ENCODE data around the gene TMEM38B.
"Not testable (repeated sequence)": the region's sequence is repeated elsewhere in the genome, so short reads cannot be mapped to it uniquely, and the experiment has no call there.

Gene TMEM38B

DNA sequence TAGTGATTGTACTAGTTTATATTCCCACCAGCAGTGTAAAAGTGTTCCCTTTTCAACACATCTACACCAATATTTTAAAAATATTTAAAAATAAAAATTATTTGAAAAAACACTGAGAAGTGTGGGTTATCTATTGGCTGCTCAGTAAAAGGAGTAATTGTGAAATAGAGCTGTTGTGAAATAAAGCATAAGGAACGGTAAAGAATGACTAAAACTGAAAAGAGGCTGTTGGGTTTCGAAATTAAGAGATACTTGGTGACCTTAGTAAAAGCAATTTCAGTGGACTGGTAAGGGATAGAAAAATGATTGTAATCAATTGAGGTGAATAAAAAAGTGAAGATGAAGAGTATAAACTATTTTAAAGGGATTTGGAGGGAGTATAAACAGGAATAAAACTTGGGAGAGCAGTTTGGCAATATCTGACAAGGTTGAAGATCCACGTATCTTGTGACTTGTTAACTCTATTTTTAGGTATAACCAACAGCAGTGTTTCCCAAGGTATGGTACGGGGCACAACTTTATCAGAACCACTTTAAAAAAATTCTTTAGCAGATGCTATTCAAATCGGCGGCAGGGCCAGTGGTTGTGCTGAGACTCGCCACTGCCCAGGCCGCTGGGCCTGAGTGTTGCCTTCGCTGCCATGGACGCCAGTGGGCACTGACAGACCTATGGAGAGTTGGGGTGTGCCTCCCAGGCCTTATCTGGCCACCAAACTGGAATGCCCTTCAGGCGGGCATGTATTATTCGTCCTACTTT, 63.3 kb downstream of the TMEM38B start:
- no peak overlapping the region for H3K23ac ChIP-seq (ENCODE audit: low read length)
- no peak overlapping the region for H3K56ac ChIP-seq (ENCODE audit: low read length)
- WGBS (ENCODE audit: extremely low coverage, insufficient coverage, low lambda C conversion rate) = no CpG with 5 or more reads among the region's 12 CpGs
- H4K5ac ChIP-seq (ENCODE audit: low read length) = no peak overlapping the region
- no peak overlapping the region for H2BK5ac ChIP-seq (ENCODE audit: low read length)
- H3K9ac ChIP-seq (ENCODE audit: low read length) = no peak overlapping the region
- H3K27ac ChIP-seq (ENCODE audit: low read depth, low read length) = no peak overlapping the region
- no peak overlapping the region for H2AK5ac ChIP-seq (ENCODE audit: low read length)
- H3K4ac ChIP-seq (ENCODE audit: low read depth, low read length) = no peak overlapping the region
- no peak overlapping the region for H2BK15ac ChIP-seq (replicated peaks; ENCODE audit: low read depth)
- no peak overlapping the region for H3K4me2 ChIP-seq (ENCODE audit: low read length)
- H3K36me3 ChIP-seq (ENCODE audit: control insufficient read depth, insufficient read depth, low read length) = no peaks in the 10 kb centered on the region
- no peak for DNase-seq
- no peaks in the 10 kb centered on the region for H3K79me2 ChIP-seq (ENCODE audit: control insufficient read depth, insufficient read depth, low read length)
- H3K79me1 ChIP-seq (ENCODE audit: low read length) = no peaks in the 10 kb centered on the region
- H4K8ac ChIP-seq (ENCODE audit: low read depth, low read length) = no peak overlapping the region
- no peaks in the 10 kb centered on the region for H3K4me1 ChIP-seq (ENCODE audit: control insufficient read depth, low read depth, low read length)
- H3K27me3 ChIP-seq (ENCODE audit: insufficient read depth, low read length, poor library complexity) = no peaks in the 10 kb centered on the region
- H3K18ac ChIP-seq (ENCODE audit: low read length) = no peak overlapping the region
- H2BK120ac ChIP-seq (ENCODE audit: low read depth, low read length) = no peak overlapping the region
- no peak overlapping the region for H3K4me3 ChIP-seq (ENCODE audit: low read length)

DNA sequence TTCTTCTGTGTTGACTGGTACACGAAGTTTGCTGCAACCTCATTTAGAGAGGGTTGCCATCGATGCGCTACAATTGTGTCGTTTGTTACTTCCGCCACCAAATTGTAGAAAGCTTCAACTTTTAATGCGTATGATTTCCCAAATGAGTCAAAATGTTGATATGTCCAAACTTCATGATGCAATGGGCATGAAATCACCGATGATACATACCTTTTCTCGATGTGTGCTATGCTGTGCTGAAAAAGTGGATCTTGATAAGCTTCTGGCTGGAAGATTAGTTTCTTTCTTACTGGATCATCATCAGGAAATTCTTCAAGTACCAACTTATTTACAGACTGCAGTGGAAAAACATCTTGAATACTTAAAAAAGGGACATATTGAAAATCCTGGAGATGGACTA, 65.7 kb downstream of the TMEM38B start:
- no peak overlapping the region for H3K4me2 ChIP-seq (ENCODE audit: low read length)
- H3K79me2 ChIP-seq (ENCODE audit: control insufficient read depth, insufficient read depth, low read length) = no peaks in the 10 kb centered on the region
- DNase-seq = peak; percentile 1
- H3K4ac ChIP-seq (ENCODE audit: low read depth, low read length) = no peak overlapping the region
- no peak overlapping the region for H3K9ac ChIP-seq (ENCODE audit: low read length)
- no peak overlapping the region for H3K4me3 ChIP-seq (ENCODE audit: low read length)
- no peak overlapping the region for H3K23ac ChIP-seq (ENCODE audit: low read length)
- no peak overlapping the region for H3K27ac ChIP-seq (ENCODE audit: low read depth, low read length)
- H2BK120ac ChIP-seq (ENCODE audit: low read depth, low read length) = no peak overlapping the region
- no peaks in the 10 kb centered on the region for H3K79me1 ChIP-seq (ENCODE audit: low read length)
- no peaks in the 10 kb centered on the region for H3K36me3 ChIP-seq (ENCODE audit: control insufficient read depth, insufficient read depth, low read length)
- no peak overlapping the region for H3K18ac ChIP-seq (ENCODE audit: low read length)
- no peaks in the 10 kb centered on the region for H3K4me1 ChIP-seq (ENCODE audit: control insufficient read depth, low read depth, low read length)
- no peak overlapping the region for H2AK5ac ChIP-seq (ENCODE audit: low read length)
- no peaks in the 10 kb centered on the region for H3K27me3 ChIP-seq (ENCODE audit: insufficient read depth, low read length, poor library complexity)
- no peak overlapping the region for H4K8ac ChIP-seq (ENCODE audit: low read depth, low read length)
- no CpG with 5 or more reads among the region's 8 CpGs for WGBS (ENCODE audit: extremely low coverage, insufficient coverage, low lambda C conversion rate)
- no peak overlapping the region for H2BK5ac ChIP-seq (ENCODE audit: low read length)
- no peak overlapping the region for H2BK15ac ChIP-seq (replicated peaks; ENCODE audit: low read depth)
- H3K56ac ChIP-seq (ENCODE audit: low read length) = no peak overlapping the region
- no peak overlapping the region for H4K5ac ChIP-seq (ENCODE audit: low read length)

DNA sequence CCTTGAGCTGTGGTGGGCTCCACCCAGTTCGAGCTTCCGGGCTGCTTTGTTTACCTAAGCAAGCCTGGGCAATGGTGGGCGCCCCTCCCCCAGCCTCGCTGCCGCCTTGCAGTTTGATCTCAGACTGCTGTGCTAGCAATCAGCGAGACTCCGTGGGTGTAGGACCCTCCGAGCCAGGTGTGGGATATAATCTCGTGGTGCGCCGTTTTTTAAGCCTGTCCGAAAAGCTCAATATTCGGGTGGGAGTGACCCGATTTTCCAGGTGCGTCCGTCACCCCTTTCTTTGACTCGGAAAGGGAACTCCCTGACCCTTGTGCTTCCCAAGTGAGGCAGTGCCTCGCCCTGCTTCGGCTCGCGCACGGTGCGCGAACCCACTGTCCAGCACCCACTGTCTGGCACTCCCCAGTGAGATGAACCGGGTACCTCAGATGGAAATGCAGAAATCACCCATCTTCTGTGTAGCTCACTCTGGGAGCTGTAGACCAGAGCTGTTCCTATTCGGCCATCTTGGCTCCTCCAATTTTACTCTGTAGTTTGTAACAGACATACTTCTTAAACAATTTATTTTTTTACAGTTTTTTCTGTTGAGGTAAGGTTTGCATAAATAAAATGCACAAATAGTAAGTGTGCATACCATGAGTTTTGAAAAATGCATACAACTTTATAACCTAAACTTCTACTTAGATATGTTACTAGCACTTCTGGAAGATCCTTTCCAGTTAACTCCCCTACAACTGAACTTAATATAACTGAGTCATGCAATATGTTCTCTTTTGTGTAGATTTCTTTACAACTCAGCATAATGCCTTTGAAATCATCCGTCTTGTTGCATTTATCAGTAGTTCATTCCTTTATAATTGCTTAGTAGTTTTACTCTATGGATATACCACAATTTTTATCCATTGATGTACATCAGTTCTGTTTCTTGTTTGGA, 88.5 kb downstream of the TMEM38B start:
- H3K56ac ChIP-seq (ENCODE audit: low read length); H3K27me3 ChIP-seq (ENCODE audit: insufficient read depth, low read length, poor library complexity); H3K9ac ChIP-seq (ENCODE audit: low read length); H3K4me2 ChIP-seq (ENCODE audit: low read length); H2BK15ac ChIP-seq (replicated peaks; ENCODE audit: low read depth); H3K27ac ChIP-seq (ENCODE audit: low read depth, low read length); H2AK5ac ChIP-seq (ENCODE audit: low read length); H3K79me1 ChIP-seq (ENCODE audit: low read length); H3K4ac ChIP-seq (ENCODE audit: low read depth, low read length); H4K8ac ChIP-seq (ENCODE audit: low read depth, low read length); H3K79me2 ChIP-seq (ENCODE audit: control insufficient read depth, insufficient read depth, low read length); H2BK5ac ChIP-seq (ENCODE audit: low read length); H2BK120ac ChIP-seq (ENCODE audit: low read depth, low read length); H3K36me3 ChIP-seq (ENCODE audit: control insufficient read depth, insufficient read depth, low read length); H3K23ac ChIP-seq (ENCODE audit: low read length); DNase-seq; H3K4me3 ChIP-seq (ENCODE audit: low read length); H4K5ac ChIP-seq (ENCODE audit: low read length); H3K4me1 ChIP-seq (ENCODE audit: control insufficient read depth, low read depth, low read length); H3K18ac ChIP-seq (ENCODE audit: low read length): not testable (repeated sequence)
- WGBS (ENCODE audit: extremely low coverage, insufficient coverage, low lambda C conversion rate) = no CpG with 5 or more reads among the region's 27 CpGs

DNA sequence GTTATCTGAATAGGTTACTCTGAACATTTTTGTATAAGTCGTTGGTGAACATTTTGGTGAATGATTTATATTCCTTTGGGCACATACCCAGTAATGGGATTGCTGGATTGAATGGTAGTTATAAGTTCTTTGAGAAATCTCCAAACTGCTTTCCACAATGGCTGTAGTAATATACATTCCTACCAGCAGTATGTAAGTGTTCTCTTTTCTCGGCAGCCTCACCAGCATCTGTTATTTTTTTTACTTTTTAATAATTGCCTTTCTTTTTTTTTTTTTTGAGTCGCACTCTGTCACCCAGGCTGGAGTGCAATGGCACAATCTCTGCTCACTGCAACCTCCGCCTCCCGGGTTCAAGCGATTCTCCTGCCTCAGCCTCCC, 89.1 kb downstream of the TMEM38B start:
- no CpG with 5 or more reads among the region's 6 CpGs for WGBS (ENCODE audit: extremely low coverage, insufficient coverage, low lambda C conversion rate)
- H3K36me3 ChIP-seq (ENCODE audit: control insufficient read depth, insufficient read depth, low read length); H3K4me3 ChIP-seq (ENCODE audit: low read length): not testable (repeated sequence)

GRCh38 chr9:105786796-105787195, 92.5 kb downstream of the TMEM38B start:
- not testable (repeated sequence) for H3K23ac ChIP-seq (ENCODE audit: low read length); H3K4me1 ChIP-seq (ENCODE audit: control insufficient read depth, low read depth, low read length); H2AK5ac ChIP-seq (ENCODE audit: low read length); H3K79me1 ChIP-seq (ENCODE audit: low read length); H3K36me3 ChIP-seq (ENCODE audit: control insufficient read depth, insufficient read depth, low read length); H4K8ac ChIP-seq (ENCODE audit: low read depth, low read length); H3K27ac ChIP-seq (ENCODE audit: low read depth, low read length); H3K56ac ChIP-seq (ENCODE audit: low read length); H2BK120ac ChIP-seq (ENCODE audit: low read depth, low read length); H2BK5ac ChIP-seq (ENCODE audit: low read length); H3K27me3 ChIP-seq (ENCODE audit: insufficient read depth, low read length, poor library complexity); H3K4me2 ChIP-seq (ENCODE audit: low read length); H2BK15ac ChIP-seq (replicated peaks; ENCODE audit: low read depth); H3K79me2 ChIP-seq (ENCODE audit: control insufficient read depth, insufficient read depth, low read length); H3K9ac ChIP-seq (ENCODE audit: low read length); H3K4ac ChIP-seq (ENCODE audit: low read depth, low read length); H3K4me3 ChIP-seq (ENCODE audit: low read length); H4K5ac ChIP-seq (ENCODE audit: low read length); DNase-seq; H3K18ac ChIP-seq (ENCODE audit: low read length)
- WGBS (ENCODE audit: extremely low coverage, insufficient coverage, low lambda C conversion rate) = no CpG with 5 or more reads among the region's 2 CpGs

More for the DNA sequence above, 89.1 kb downstream of the TMEM38B start:
- not testable (repeated sequence) for H2AK5ac ChIP-seq (ENCODE audit: low read length); H3K4me1 ChIP-seq (ENCODE audit: control insufficient read depth, low read depth, low read length); H3K79me2 ChIP-seq (ENCODE audit: control insufficient read depth, insufficient read depth, low read length); H2BK5ac ChIP-seq (ENCODE audit: low read length); H3K9ac ChIP-seq (ENCODE audit: low read length); H3K79me1 ChIP-seq (ENCODE audit: low read length); H4K5ac ChIP-seq (ENCODE audit: low read length); H2BK15ac ChIP-seq (replicated peaks; ENCODE audit: low read depth); H3K56ac ChIP-seq (ENCODE audit: low read length); H2BK120ac ChIP-seq (ENCODE audit: low read depth, low read length); H3K4ac ChIP-seq (ENCODE audit: low read depth, low read length); H3K23ac ChIP-seq (ENCODE audit: low read length); DNase-seq; H3K4me2 ChIP-seq (ENCODE audit: low read length); H3K18ac ChIP-seq (ENCODE audit: low read length); H4K8ac ChIP-seq (ENCODE audit: low read depth, low read length); H3K27ac ChIP-seq (ENCODE audit: low read depth, low read length); H3K27me3 ChIP-seq (ENCODE audit: insufficient read depth, low read length, poor library complexity)
